Sigmoid colon (tissue), 4 donors: Measurements from ENCODE around the gene ZNF700.

Experiments
- CTCF ChIP-seq, 4 experiments: fragments of 450-650 bp in 3 of 4; fragments of 200-600 bp in 1 of 4; IDR thresholded peaks; one replicate each; pipeline ENCODE4 v1.5.1; 2016 to 2019; ENCODE audit warnings: antibody characterized with exemption in 4 of 4, mild to moderate bottlenecking in 3 of 4, moderate library complexity in 2 of 4
- POLR2AphosphoS5 ChIP-seq, 4 donors: sonication (generic); formaldehyde crosslinking; IDR thresholded peaks; one replicate each; pipeline ENCODE4 v1.6.1; 2017; ENCODE audit warnings: antibody characterized with exemption in 4 of 4

DNA sequence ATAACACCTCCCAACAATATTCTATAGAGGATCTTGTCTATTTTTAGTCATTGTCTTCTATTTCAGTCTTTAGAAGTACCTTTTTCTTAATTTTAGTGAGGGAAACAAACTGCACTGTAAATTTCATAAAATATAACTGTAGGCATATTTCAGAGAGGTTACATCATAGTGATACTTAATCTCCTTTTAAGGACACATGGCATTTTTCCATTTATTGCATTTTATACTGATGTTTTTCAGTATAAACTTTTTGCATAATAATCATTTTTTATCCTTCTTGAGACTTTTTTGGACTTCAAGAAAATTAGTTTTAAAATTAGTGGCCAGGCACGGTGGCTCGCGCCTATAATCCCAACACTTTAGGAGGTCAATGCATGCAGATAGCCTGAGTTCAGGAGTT lies 6.6 kb downstream of the ZNF700 start:
- TF ChIP-seq CTCF (IDR thresholded peaks at IDR 0.05) (no peak), POLR2AphosphoS5 (IDR thresholded peaks at IDR 0.05) (no peak)
